ENCODE data around the gene TSPO. TPM values are rescaled to one million over a fixed set of nuclear protein-coding genes. Genes with fewer than 3 reads are reported as not detected.

Gene TSPO
- total and polyA plus RNA-seq, 9 of the 15 experiments (the other 6 are each of a cell fraction or from before 2014, with no cell fraction given), result 4.9 to 126 (median 25.3) TPM

GRCh38 chr22:43183496-43184277 lies 32.3 kb downstream of the TSPO start (continued):
- TF ChIP-seq SFPQ (IDR thresholded peaks at IDR 0.05; ENCODE audit: low read depth, low read length), result no peak
- 0 out of 2 replicates have a peak, but pooled peaks have one; percentile 19 for TF ChIP-seq SPI1 (IDR thresholded peaks at IDR 0.05; ENCODE audit: borderline replicate concordance, low read depth, low read length)
- no peak for TF ChIP-seq ZNF780A (CRISPR knock-in tag; IDR thresholded peaks at IDR 0.05)
- no peak for TF ChIP-seq HNRNPUL1 (IDR thresholded peaks at IDR 0.05; ENCODE audit: low read length)
- TF ChIP-seq ZNF76 (CRISPR knock-in tag; IDR thresholded peaks at IDR 0.05; ENCODE audit: borderline replicate concordance), result no peak
- TF ChIP-seq ZBTB11 (CRISPR knock-in tag; IDR thresholded peaks at IDR 0.05), result peak in 1 of 3 experiments; percentile 54; a peak in 1 of 6 replicates
- TF ChIP-seq RBBP5 (IDR thresholded peaks at IDR 0.05; ENCODE audit: borderline replicate concordance, insufficient read depth, low read length, poor library complexity, severe bottlenecking), result peak; percentile 20
- TF ChIP-seq ZNF431 (CRISPR knock-in tag; IDR thresholded peaks at IDR 0.05), result no peak
- no peak for TF ChIP-seq SNRNP70 (optimal IDR thresholded peaks at IDR 0.05; ENCODE audit: low read depth, low read length)
- peak; percentile 96 for TF ChIP-seq DPF2 (IDR thresholded peaks at IDR 0.05)
- 0 out of 4 replicates have a peak, but pooled peaks of 1 of the 2 experiments have one; percentile 15 for TF ChIP-seq RAD21 (CRISPR knock-in tag; conservative IDR thresholded peaks at IDR 0.05 in 1 of 2, IDR thresholded peaks at IDR 0.05 in 1 of 2)
- TF ChIP-seq TCF15 (CRISPR knock-in tag; IDR thresholded peaks at IDR 0.05), result no peak
- peak in 1 of 2 experiments; percentile 83; a peak in 2 of 4 replicates for TF ChIP-seq ZMIZ1 (IDR thresholded peaks at IDR 0.05; ENCODE audit: low read depth in 2 of 2, low read length in 2 of 2)
- TF ChIP-seq MCM5 (IDR thresholded peaks at IDR 0.05; ENCODE audit: low read depth), result no peak
- peak; percentile 76 for TF ChIP-seq KLF1 (tag; IDR thresholded peaks at IDR 0.05)
